ENCODE data around the gene MRTFB.

The MRTFB gene

GRCh38 chr16:14035092-14035491, 36.0 kb upstream of the MRTFB start (continued):
- TF ChIP-seq CREB5 (CRISPR knock-in tag; IDR thresholded peaks at IDR 0.05; ENCODE audit: low read depth) = no peak
- no peak for TF ChIP-seq ZFP3 (CRISPR knock-in tag; IDR thresholded peaks at IDR 0.05)
- no peak for TF ChIP-seq TOX (CRISPR knock-in tag; IDR thresholded peaks at IDR 0.05; ENCODE audit: borderline replicate concordance)

- no peak for TF ChIP-seq ESRRG (CRISPR knock-in tag; IDR thresholded peaks at IDR 0.05)
- TF ChIP-seq SNAI2 (CRISPR knock-in tag; IDR thresholded peaks at IDR 0.05) = no peak
- no peak for TF ChIP-seq TSHZ2 (CRISPR knock-in tag; IDR thresholded peaks at IDR 0.05)
- TF ChIP-seq OSR1 (CRISPR knock-in tag; IDR thresholded peaks at IDR 0.05) = no peak
- no peak for TF ChIP-seq POU6F1 (CRISPR knock-in tag; IDR thresholded peaks at IDR 0.05; ENCODE audit: borderline replicate concordance, low read depth)
- TF ChIP-seq ISL1 (CRISPR knock-in tag; IDR thresholded peaks at IDR 0.05) = no peak
- 0 out of 2 replicates have a peak, but pooled peaks have one; percentile 24 for TF ChIP-seq TCF4 (CRISPR knock-in tag; IDR thresholded peaks at IDR 0.05; ENCODE audit: borderline replicate concordance)
- no peak for ATAC-seq
Observed at GRCh38 chr16:14036889-14037288, 34.2 kb upstream of the MRTFB start.

- ATAC-seq = no peak
- TF ChIP-seq OSR1 (CRISPR knock-in tag; IDR thresholded peaks at IDR 0.05) (no peak), PPARA (CRISPR knock-in tag; IDR thresholded peaks at IDR 0.05; ENCODE audit: borderline replicate concordance) (no peak), TOX (CRISPR knock-in tag; IDR thresholded peaks at IDR 0.05; ENCODE audit: borderline replicate concordance) (no peak), CSDC2 (CRISPR knock-in tag; IDR thresholded peaks at IDR 0.05) (no peak), SNAI2 (CRISPR knock-in tag; IDR thresholded peaks at IDR 0.05) (no peak), GLIS3 (CRISPR knock-in tag; IDR thresholded peaks at IDR 0.05) (no peak), ZNF565 (CRISPR knock-in tag; conservative IDR thresholded peaks at IDR 0.05; ENCODE audit: low read depth) (no peak), ISL1 (CRISPR knock-in tag; IDR thresholded peaks at IDR 0.05) (no peak), ZFP30 (CRISPR knock-in tag; IDR thresholded peaks at IDR 0.05) (no peak), ZFP3 (CRISPR knock-in tag; IDR thresholded peaks at IDR 0.05) (no peak), TCF4 (CRISPR knock-in tag; IDR thresholded peaks at IDR 0.05; ENCODE audit: borderline replicate concordance) (no peak), ZC3H10 (CRISPR knock-in tag; IDR thresholded peaks at IDR 0.05) (no peak), ZNF70 (CRISPR knock-in tag; IDR thresholded peaks at IDR 0.05) (no peak)
Observed at GRCh38 chr16:14037960-14038359, 33.2 kb upstream of the MRTFB start.

- ATAC-seq = no peak
- TF ChIP-seq ZNF70 (CRISPR knock-in tag; IDR thresholded peaks at IDR 0.05) (no peak), ZNF565 (CRISPR knock-in tag; conservative IDR thresholded peaks at IDR 0.05; ENCODE audit: low read depth) (no peak), GLIS3 (CRISPR knock-in tag; IDR thresholded peaks at IDR 0.05) (no peak), OSR1 (CRISPR knock-in tag; IDR thresholded peaks at IDR 0.05) (no peak), ZC3H10 (CRISPR knock-in tag; IDR thresholded peaks at IDR 0.05) (no peak), ZFP3 (CRISPR knock-in tag; IDR thresholded peaks at IDR 0.05) (no peak), ESRRG (CRISPR knock-in tag; IDR thresholded peaks at IDR 0.05) (no peak), ISL1 (CRISPR knock-in tag; IDR thresholded peaks at IDR 0.05) (no peak), PPARA (CRISPR knock-in tag; IDR thresholded peaks at IDR 0.05; ENCODE audit: borderline replicate concordance) (no peak), TCF4 (CRISPR knock-in tag; IDR thresholded peaks at IDR 0.05; ENCODE audit: borderline replicate concordance) (no peak), TOX (CRISPR knock-in tag; IDR thresholded peaks at IDR 0.05; ENCODE audit: borderline replicate concordance) (no peak), RARB (CRISPR knock-in tag; IDR thresholded peaks at IDR 0.05) (no peak), BACH2 (CRISPR knock-in tag; IDR thresholded peaks at IDR 0.05; ENCODE audit: borderline replicate concordance) (no peak), ZFP30 (CRISPR knock-in tag; IDR thresholded peaks at IDR 0.05) (no peak), CSRNP3 (CRISPR knock-in tag; IDR thresholded peaks at IDR 0.05) (no peak), POU6F1 (CRISPR knock-in tag; IDR thresholded peaks at IDR 0.05; ENCODE audit: borderline replicate concordance, low read depth) (no peak), PATZ1 (CRISPR knock-in tag; IDR thresholded peaks at IDR 0.05; ENCODE audit: borderline replicate concordance) (no peak), SNAI2 (CRISPR knock-in tag; IDR thresholded peaks at IDR 0.05) (no peak)
Observed at GRCh38 chr16:14041164-14041563, 30.0 kb upstream of the MRTFB start.
